Chondrocyte (in vitro differentiated cells): ENCODE results near the gene NAALADL2. TPM values are rescaled to one million over a fixed set of nuclear protein-coding genes. Genes with fewer than 3 reads are reported as not detected.

Experiments
- DNase-seq: peaks from one replicate; pipeline ENCODE4 v3.0.0; 2021; ENCODE audit warnings: mixed read lengths, low spot score
- H3K27ac Mint-ChIP-seq: one replicate; pipeline ENCODE4 v1.8.0; 2021; ENCODE audit warnings: mild to moderate bottlenecking, moderate library complexity, mixed read lengths; ENCODE audit not compliant: unreplicated experiment
- H3K27me3 Mint-ChIP-seq: 2 replicates; pipeline ENCODE4 v1.8.0; 2021; ENCODE audit warnings: low read depth, mixed read lengths
- H3K36me3 Mint-ChIP-seq: 2 replicates; pipeline ENCODE4 v1.8.0; 2021; ENCODE audit warnings: low read depth, mixed read lengths
- H3K4me1 Mint-ChIP-seq: 2 replicates; pipeline ENCODE4 v1.8.0; 2021; ENCODE audit warnings: low read depth, mild to moderate bottlenecking, mixed read lengths
- H3K4me3 Mint-ChIP-seq: one replicate; pipeline ENCODE4 v1.8.0; 2021; ENCODE audit warnings: mild to moderate bottlenecking, moderate library complexity, mixed read lengths; ENCODE audit not compliant: unreplicated experiment
- H3K9me3 Mint-ChIP-seq: 2 replicates; pipeline ENCODE4 v1.8.0; 2021; ENCODE audit warnings: low read depth, mixed read lengths
- total RNA-seq: library from RNA; stranded (reverse); gene quantifications from 3 replicates; pipeline ENCODE4 v1.2.1, GENCODE V29; 2021
- TF ChIP-seq, protein P1 (sequence below): fragments of 200-600 bp; sonication (generic); IDR thresholded peaks from 2 replicates; pipeline ENCODE4 v1.5.0; 2021; ENCODE audit warnings: antibody characterized with exemption, mild to moderate bottlenecking, moderate library complexity

The NAALADL2 gene
- total RNA-seq, 1 donor from 2014 or later = 8.0 TPM

DNA sequence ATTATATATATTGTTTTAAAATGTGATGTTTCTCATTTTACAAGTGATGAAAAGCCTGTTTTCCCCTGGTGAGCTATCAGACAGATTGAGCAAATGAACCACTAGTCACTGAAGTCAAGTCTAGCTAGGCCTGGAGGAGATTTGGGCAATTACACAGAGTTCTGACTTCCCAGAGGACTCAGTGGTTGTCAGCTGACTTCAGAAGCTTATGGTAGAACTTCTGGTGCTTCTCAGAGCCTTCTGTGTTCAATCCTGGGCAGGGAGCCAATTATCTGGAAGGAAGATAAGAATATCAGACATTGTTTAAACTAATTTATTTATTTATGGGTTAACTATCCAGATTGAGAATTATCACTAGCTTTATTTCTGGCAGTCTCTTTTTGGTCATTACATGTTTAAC, 37.7 kb upstream of the NAALADL2 start:
- Mint-ChIP-seq H3K27me3 (no peaks in the 10 kb centered on the region), H3K27ac (no peak overlapping the region), H3K4me1 (no peaks in the 10 kb centered on the region), H3K36me3 (no peaks in the 10 kb centered on the region), H3K4me3 (no peak overlapping the region), H3K9me3 (peaks cover 3% of the 10 kb centered on the region)
- TF ChIP-seq, protein P1, sequence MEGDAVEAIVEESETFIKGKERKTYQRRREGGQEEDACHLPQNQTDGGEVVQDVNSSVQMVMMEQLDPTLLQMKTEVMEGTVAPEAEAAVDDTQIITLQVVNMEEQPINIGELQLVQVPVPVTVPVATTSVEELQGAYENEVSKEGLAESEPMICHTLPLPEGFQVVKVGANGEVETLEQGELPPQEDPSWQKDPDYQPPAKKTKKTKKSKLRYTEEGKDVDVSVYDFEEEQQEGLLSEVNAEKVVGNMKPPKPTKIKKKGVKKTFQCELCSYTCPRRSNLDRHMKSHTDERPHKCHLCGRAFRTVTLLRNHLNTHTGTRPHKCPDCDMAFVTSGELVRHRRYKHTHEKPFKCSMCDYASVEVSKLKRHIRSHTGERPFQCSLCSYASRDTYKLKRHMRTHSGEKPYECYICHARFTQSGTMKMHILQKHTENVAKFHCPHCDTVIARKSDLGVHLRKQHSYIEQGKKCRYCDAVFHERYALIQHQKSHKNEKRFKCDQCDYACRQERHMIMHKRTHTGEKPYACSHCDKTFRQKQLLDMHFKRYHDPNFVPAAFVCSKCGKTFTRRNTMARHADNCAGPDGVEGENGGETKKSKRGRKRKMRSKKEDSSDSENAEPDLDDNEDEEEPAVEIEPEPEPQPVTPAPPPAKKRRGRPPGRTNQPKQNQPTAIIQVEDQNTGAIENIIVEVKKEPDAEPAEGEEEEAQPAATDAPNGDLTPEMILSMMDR = no peak
- DNase-seq = no peak

DNA sequence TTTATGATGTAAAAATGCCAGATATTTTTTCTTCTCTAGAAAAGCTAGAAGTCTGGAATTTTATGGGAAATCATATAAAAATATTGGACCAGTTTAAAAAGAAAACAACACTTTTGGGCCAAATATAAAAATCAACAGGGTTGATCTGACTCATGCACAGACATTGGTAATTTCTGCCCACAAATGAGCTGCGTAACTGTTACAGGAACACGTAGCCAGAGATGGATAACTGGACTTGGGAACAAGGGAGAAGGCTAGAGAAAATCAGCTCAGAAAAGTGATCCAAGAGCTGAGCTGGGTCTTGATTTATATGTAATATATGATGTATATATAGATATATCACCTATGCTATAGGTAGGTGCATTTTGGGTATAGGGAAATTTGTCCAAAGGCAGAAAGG, 36.8 kb upstream of the NAALADL2 start:
- H3K36me3 Mint-ChIP-seq = no peaks in the 10 kb centered on the region
- TF ChIP-seq, protein P1 = no peak
- H3K4me3 Mint-ChIP-seq = no peak overlapping the region
- H3K9me3 Mint-ChIP-seq = peaks cover 3% of the 10 kb centered on the region
- no peak overlapping the region for H3K27ac Mint-ChIP-seq
- H3K4me1 Mint-ChIP-seq = no peaks in the 10 kb centered on the region
- DNase-seq = no peak
- no peaks in the 10 kb centered on the region for H3K27me3 Mint-ChIP-seq

DNA sequence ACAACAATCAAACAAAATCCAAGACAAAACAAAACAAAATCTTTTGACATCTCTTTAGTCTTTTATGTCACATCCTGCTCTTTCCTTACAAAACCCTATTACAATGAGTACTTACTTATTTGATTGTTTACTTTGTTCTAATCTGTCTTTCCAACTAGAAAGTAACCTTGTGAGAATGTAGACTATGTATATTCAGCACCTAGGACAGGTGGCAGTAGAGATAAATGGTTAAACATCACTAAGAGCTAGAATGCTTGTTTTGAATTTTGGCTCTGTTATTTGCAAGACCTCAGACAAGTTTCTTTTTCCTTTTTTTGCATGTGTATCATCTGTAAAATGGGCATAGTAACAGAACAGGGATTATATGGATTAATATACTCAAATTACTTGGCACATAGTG, 33.1 kb upstream of the NAALADL2 start:
- Mint-ChIP-seq H3K9me3 (peaks cover 3% of the 10 kb centered on the region), H3K4me3 (no peak overlapping the region), H3K27ac (no peak overlapping the region), H3K4me1 (no peaks in the 10 kb centered on the region), H3K27me3 (no peaks in the 10 kb centered on the region), H3K36me3 (no peaks in the 10 kb centered on the region)
- TF ChIP-seq, protein P1 = no peak
- DNase-seq = no peak

DNA sequence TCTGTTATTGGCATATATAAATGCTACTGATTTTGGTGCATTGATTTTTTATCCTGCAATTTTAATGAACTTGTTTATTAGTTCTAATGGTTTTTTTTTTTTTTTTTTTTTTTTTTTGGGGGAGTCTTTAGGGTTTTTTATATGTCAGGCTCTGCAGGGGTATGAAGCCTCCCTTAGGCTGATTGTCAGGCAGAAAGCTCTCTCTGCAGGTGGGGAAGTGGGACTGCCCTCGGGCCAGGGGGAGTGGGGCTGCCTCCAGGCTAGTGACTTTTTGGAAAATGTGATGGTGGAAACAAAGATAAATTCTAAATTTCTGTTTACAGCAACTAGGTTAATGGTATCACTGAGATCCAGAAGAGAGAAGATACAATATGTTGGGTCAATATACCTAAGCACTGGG, 14.4 kb upstream of the NAALADL2 start:
- no peak overlapping the region for H3K4me3 Mint-ChIP-seq

DNA sequence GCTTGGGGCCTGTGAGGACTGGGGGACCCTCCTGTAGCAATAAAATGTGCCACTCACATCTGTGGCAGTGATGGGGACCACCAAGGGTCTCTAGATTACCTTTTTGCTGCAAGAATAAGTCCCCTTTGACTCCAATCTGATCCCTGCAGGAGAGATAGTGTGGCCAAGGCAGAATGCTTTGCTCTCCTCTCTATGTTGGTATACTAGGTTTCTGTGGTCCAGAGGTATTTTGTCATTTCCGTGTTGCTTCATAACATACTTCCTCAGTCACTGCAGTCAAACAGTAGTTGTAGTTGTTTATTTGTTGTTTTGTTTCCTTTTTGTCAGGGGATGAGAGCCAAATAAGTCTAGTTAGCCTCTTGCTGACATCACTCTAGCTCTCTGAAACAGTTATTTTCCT, 13.1 kb upstream of the NAALADL2 start:
- Mint-ChIP-seq H3K27ac (no peak overlapping the region), H3K4me1 (peaks cover 7% of the 10 kb centered on the region), H3K9me3 (peaks cover 14% of the 10 kb centered on the region), H3K4me3 (no peak overlapping the region), H3K36me3 (peaks cover 2% of the 10 kb centered on the region), H3K27me3 (no peaks in the 10 kb centered on the region)
- TF ChIP-seq, protein P1 = no peak
- no peak for DNase-seq

More for the DNA sequence above, 14.4 kb upstream of the NAALADL2 start:
- no peak for DNase-seq
- TF ChIP-seq, protein P1 = no peak
- H3K27ac Mint-ChIP-seq = no peak overlapping the region
- H3K27me3 Mint-ChIP-seq = no peaks in the 10 kb centered on the region
- H3K4me1 Mint-ChIP-seq = peaks cover 15% of the 10 kb centered on the region
- no peaks in the 10 kb centered on the region for H3K36me3 Mint-ChIP-seq
- H3K9me3 Mint-ChIP-seq = peaks cover 1% of the 10 kb centered on the region
